ENCODE measurements around the gene CLDN3. TPM values are rescaled to one million over a fixed set of nuclear protein-coding genes. Genes with fewer than 3 reads are reported as not detected.

CLDN3 gene
- total RNA-seq, 1 donor from 2014 or later = not detected

DNA sequence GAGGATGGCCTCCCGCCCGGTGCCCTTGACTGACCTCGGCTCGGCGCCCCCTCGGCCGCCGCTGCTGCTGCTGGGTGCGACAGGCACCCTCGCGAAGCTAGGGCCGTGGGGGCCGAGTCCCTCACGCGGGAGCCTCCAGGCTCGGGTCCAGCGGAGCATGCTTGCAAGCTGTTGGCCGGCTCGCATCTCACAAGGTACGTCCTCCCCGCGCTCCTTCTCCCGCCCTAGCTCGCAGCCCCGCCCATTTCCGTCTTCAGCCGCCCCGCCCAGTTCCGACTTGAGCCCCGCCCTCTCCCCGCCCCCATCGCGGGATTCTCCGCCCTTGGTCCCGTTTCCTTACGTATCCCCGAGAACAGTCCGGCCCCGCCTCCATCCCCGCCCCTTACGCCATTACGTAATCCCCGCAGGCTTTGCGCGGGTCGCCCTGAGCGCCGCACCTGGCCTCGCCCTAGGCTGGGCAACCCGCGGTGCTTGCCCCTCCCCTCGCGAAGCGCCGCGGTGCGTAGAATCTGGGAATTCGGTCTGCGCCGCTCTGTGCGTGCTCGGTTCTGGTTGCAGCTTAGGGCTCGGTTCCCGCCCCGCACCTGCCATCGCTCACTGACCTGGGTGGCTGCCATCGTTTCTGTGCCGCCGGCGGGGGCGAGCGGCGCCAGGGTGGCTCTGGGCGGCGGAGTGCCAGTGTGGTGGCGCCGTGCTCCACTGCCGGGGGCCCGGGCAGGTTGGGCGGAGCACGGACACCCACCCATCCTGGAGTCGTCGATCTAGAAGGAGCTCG lies 31.3 kb downstream of the CLDN3 start, which contains the start of gene ABHD11:
Gene ABHD11 (minus strand): TSS at position 191 of the 775 bp plus-strand sequence. CDS start 32 bp downstream, at position 159.
- Histone ChIP-seq H3K4me1 (peaks cover 28% of the 10 kb centered on the region), H3K27ac (peak within 1 kb of the TSS; percentile 93), H3K4me3 (peak within 1 kb of the TSS; percentile 65), H3K36me3 (peaks cover 0 to 16% of the 10 kb centered on the region in 2 donors), H3K27me3 (no peaks in the 10 kb centered on the region), H3K9me3 (no peaks in the 10 kb centered on the region)
- peak in 1 of 2 donors; percentile 98 for DNase-seq (ENCODE audit: extremely low spot score in 2 of 2)
- intact Hi-C loops (cut with DNase I) = no loop called here
- TF ChIP-seq POLR2AphosphoS5 (IDR thresholded peaks at IDR 0.05; ENCODE audit: insufficient read depth in 1 of 2, low read depth in 1 of 2) = peak; percentile 85 to 98
- TF ChIP-seq CTCF (IDR thresholded peaks at IDR 0.05) = no peak
- TF ChIP-seq POLR2A (IDR thresholded peaks at IDR 0.05) = peak in 1 of 2 donors; percentile 78

DNA sequence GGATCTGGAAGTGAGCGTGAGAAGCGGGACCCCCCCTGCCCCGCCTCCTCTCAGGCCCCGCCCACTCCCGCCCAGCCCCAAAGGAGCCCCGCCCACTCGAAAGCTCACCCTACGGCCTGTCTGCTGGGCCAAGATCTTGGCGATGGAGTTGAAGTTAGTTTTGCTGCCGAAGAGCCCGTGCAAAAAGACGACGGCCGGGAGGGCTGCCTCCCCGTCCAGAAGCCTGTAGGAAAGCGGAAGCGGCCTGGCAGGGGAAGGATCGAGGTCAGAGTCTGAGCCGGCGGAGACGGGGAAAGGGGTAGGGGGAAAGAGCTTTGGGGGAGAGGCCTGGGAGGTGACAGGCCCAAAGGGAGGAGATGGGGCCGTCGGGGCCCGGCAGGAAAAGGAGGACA lies 31.9 kb downstream of the CLDN3 start:
- H3K4me1 ChIP-seq = peaks cover 23% of the 10 kb centered on the region
- intact Hi-C loops (cut with DNase I) = no loop called here
- DNase-seq (ENCODE audit: extremely low spot score in 2 of 2) = no peak

DNA sequence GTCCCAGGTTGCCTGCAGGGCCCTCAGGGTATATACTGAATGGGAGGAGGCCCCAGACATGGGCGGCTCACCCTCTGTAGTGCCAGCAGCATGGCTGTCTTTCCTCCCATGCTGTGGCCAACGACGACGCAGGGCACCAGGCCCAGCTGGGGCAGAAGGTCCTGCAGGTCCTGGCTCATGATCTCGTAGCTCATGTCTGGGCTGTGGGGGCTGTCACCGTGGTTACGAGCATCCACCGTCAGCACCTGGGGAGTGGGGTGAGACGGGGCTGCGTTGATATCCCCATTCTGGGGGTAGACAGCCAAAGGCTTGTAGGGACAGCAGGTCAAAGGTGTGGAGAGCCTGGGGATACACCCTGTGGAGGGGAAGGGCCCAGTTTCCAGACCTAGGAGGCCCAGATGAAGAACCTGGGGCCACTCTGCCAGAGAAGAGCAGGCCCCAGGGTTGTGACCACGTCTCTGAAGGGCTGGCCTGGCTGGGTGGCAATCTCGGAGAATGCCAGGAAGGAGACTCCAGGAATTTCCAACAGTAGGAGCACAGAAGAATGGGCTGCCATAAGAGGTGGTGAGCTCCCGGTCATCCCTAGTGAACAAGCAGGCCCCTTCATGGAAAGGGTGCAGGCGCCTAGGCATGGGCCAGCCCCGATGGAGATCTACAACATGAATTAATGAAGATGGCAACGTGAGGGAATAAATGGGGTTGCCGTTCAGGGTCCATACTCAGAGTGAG lies 32.4 kb downstream of the CLDN3 start:
- TF ChIP-seq CTCF (IDR thresholded peaks at IDR 0.05) = peak in 1 of 3 experiments; percentile 6
- no peak for TF ChIP-seq POLR2AphosphoS5 (IDR thresholded peaks at IDR 0.05; ENCODE audit: insufficient read depth in 1 of 2, low read depth in 1 of 2)
- peak overlapping the region; percentile 65 for H3K4me3 ChIP-seq
- peaks cover 17% of the 10 kb centered on the region for H3K4me1 ChIP-seq
- intact Hi-C loops (cut with DNase I) = no loop called here
- no peaks in the 10 kb centered on the region for H3K9me3 ChIP-seq
- H3K36me3 ChIP-seq = peaks cover 0 to 16% of the 10 kb centered on the region in 2 donors
- DNase-seq (ENCODE audit: extremely low spot score in 2 of 2) = no peak
- H3K27ac ChIP-seq = peak overlapping the region; percentile 93
- H3K27me3 ChIP-seq = no peaks in the 10 kb centered on the region

More for the DNA sequence above, 31.9 kb downstream of the CLDN3 start:
- Histone ChIP-seq H3K9me3 (no peaks in the 10 kb centered on the region), H3K27ac (peak overlapping the region; percentile 93), H3K4me3 (peak overlapping the region; percentile 65), H3K36me3 (peaks cover 0 to 16% of the 10 kb centered on the region in 2 donors), H3K27me3 (no peaks in the 10 kb centered on the region)
- TF ChIP-seq CTCF (IDR thresholded peaks at IDR 0.05) (no peak), POLR2AphosphoS5 (IDR thresholded peaks at IDR 0.05; ENCODE audit: insufficient read depth in 1 of 2, low read depth in 1 of 2) (no peak), POLR2A (IDR thresholded peaks at IDR 0.05) (no peak)

GRCh38 chr7:73736885-73737284 lies 33.2 kb downstream of the CLDN3 start:
- intact Hi-C loops (cut with DNase I) = no loop called here
- H3K36me3 ChIP-seq = peaks cover 0 to 16% of the 10 kb centered on the region in 2 donors
- DNase-seq (ENCODE audit: extremely low spot score in 2 of 2) = no peak
- H3K27me3 ChIP-seq = no peaks in the 10 kb centered on the region
- no peak overlapping the region for H3K27ac ChIP-seq
- H3K9me3 ChIP-seq = no peaks in the 10 kb centered on the region
- peaks cover 12% of the 10 kb centered on the region for H3K4me1 ChIP-seq
- H3K4me3 ChIP-seq = no peak overlapping the region
- no peak for TF ChIP-seq POLR2AphosphoS5 (IDR thresholded peaks at IDR 0.05; ENCODE audit: insufficient read depth in 1 of 2, low read depth in 1 of 2)
- TF ChIP-seq POLR2A (IDR thresholded peaks at IDR 0.05) = no peak
- TF ChIP-seq CTCF (IDR thresholded peaks at IDR 0.05) = no peak

Data from vagina (tissue), 2 donors.